A549 (cell line): ENCODE data around the gene RUNX1.

Experiments
- EP300 ChIP-seq, 2 experiments: fragments of >200 bp; sonication (Bioruptor Twin); formaldehyde crosslinking; IDR thresholded peaks; 2 replicates in 1 of 2; 3 replicates in 1 of 2; pipeline ENCODE4 v1.6.1; 2016 to 2017
- HOXA7 ChIP-seq: fragments of 250-450 bp; sonication (Bioruptor Pico); IDR thresholded peaks from 2 replicates; pipeline ENCODE4 v1.5.0; 2020; ENCODE audit warnings: mild to moderate bottlenecking, moderate library complexity
- NFE2L2 ChIP-seq: fragments of 150-350 bp; conservative IDR thresholded peaks from 2 replicates; pipeline ENCODE4 v1.6.1; 2014; ENCODE audit warnings: low read length
- POLR2A ChIP-seq: IDR thresholded peaks from 2 replicates; pipeline ENCODE4 v1.6.1; 2012; ENCODE audit warnings: mild to moderate bottlenecking, low read length
- POLR2AphosphoS2 ChIP-seq: conservative IDR thresholded peaks from 2 replicates; pipeline ENCODE4 v1.6.1; 2012; ENCODE audit warnings: low read length, improper control_type of control experiment, inconsistent platforms
- TP53 ChIP-seq: fragments of 250-450 bp; sonication (Bioruptor Pico); IDR thresholded peaks from 2 replicates; pipeline ENCODE4 v1.5.0; 2021; ENCODE audit warnings: mild to moderate bottlenecking, moderate library complexity
- TF ChIP-seq, protein P1 (sequence below): fragments of >200 bp; sonication (Bioruptor Twin); formaldehyde crosslinking; IDR thresholded peaks from 3 replicates; pipeline ENCODE4 v1.5.1; 2016
- TF ChIP-seq, protein P2 (sequence below): fragments of 150-350 bp; IDR thresholded peaks from 2 replicates; pipeline ENCODE4 v1.6.1; 2014; ENCODE audit warnings: low read depth, mild to moderate bottlenecking, low read length
- TF ChIP-seq, protein P3 (sequence below): fragments of 450-650 bp; IDR thresholded peaks from 2 replicates; pipeline ENCODE4 v1.6.1; 2014; ENCODE audit warnings: antibody characterized with exemption

DNA sequence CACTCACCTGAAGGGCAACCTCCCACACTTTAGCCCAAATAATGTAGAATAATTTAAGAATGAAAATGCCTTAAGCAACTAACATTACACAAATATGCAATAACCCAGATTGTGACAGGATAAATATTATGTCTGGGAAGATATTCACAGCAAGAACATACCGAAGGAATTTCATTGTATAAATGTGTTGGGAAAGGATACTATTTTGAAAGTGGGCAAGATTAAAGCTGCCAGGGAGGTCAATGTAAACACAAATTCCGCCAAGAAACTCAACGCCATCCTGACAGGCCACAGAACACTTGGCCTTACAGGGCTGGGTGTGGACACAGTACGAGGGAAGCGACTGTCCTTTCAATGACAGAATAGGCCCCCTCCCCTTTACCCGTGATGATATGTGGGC, 173.3 kb downstream of the RUNX1 start:
- TF ChIP-seq, protein P1, sequence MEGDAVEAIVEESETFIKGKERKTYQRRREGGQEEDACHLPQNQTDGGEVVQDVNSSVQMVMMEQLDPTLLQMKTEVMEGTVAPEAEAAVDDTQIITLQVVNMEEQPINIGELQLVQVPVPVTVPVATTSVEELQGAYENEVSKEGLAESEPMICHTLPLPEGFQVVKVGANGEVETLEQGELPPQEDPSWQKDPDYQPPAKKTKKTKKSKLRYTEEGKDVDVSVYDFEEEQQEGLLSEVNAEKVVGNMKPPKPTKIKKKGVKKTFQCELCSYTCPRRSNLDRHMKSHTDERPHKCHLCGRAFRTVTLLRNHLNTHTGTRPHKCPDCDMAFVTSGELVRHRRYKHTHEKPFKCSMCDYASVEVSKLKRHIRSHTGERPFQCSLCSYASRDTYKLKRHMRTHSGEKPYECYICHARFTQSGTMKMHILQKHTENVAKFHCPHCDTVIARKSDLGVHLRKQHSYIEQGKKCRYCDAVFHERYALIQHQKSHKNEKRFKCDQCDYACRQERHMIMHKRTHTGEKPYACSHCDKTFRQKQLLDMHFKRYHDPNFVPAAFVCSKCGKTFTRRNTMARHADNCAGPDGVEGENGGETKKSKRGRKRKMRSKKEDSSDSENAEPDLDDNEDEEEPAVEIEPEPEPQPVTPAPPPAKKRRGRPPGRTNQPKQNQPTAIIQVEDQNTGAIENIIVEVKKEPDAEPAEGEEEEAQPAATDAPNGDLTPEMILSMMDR = no peak
- no peak for TF ChIP-seq POLR2A
- TF ChIP-seq HOXA7 = no peak
- no peak for TF ChIP-seq NFE2L2
- TF ChIP-seq, protein P2, sequence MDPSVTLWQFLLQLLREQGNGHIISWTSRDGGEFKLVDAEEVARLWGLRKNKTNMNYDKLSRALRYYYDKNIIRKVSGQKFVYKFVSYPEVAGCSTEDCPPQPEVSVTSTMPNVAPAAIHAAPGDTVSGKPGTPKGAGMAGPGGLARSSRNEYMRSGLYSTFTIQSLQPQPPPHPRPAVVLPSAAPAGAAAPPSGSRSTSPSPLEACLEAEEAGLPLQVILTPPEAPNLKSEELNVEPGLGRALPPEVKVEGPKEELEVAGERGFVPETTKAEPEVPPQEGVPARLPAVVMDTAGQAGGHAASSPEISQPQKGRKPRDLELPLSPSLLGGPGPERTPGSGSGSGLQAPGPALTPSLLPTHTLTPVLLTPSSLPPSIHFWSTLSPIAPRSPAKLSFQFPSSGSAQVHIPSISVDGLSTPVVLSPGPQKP = no peak
- no peak for TF ChIP-seq EP300 (IDR thresholded peaks at IDR 0.05)
- TF ChIP-seq, protein P3, sequence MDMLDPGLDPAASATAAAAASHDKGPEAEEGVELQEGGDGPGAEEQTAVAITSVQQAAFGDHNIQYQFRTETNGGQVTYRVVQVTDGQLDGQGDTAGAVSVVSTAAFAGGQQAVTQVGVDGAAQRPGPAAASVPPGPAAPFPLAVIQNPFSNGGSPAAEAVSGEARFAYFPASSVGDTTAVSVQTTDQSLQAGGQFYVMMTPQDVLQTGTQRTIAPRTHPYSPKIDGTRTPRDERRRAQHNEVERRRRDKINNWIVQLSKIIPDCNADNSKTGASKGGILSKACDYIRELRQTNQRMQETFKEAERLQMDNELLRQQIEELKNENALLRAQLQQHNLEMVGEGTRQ = no peak
- TF ChIP-seq TP53 (CRISPR knock-in tag) = no peak
- no peak for TF ChIP-seq POLR2AphosphoS2
